ENCODE measurements around the gene GALNT2.

The GALNT2 gene

GRCh38 chr1:230197644-230198567, 130.9 kb downstream of the GALNT2 start:
- TF ChIP-seq FOXP2 (optimal IDR thresholded peaks at IDR 0.05; ENCODE audit: borderline replicate concordance, extremely low read depth, extremely low read length, insufficient read depth) (no peak), REST (IDR thresholded peaks at IDR 0.05; ENCODE audit: insufficient read depth in 1 of 2, low read depth in 2 of 2, low read length in 2 of 2) (no peak), TAF1 (IDR thresholded peaks at IDR 0.05; ENCODE audit: borderline replicate concordance, insufficient read depth, low read length) (no peak), SIN3A (IDR thresholded peaks at IDR 0.05; ENCODE audit: borderline replicate concordance, insufficient read depth, low read length) (no peak), POLR2AphosphoS5 (IDR thresholded peaks at IDR 0.05; ENCODE audit: low read depth, low read length) (no peak)

DNA sequence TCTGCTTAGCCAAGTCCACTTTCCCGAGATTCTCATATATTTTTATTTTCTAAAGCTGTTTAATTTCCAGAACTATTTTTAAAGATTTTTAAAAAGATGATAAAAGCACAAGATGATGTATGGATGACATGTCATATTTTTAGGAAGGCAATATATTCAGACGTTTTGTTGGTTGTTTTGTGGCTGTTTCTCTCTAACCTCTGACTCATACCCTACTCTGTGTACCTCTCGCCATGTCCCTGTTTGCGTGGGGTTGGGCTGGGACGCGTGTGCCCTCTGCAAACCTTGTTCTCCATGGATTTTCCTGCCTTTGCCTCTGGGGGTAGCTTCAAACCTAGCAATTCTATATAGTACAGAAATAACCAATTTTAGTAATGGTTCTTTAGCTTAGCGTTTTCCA, 132.0 kb downstream of the GALNT2 start:
- no peak for TF ChIP-seq SIN3A (IDR thresholded peaks at IDR 0.05; ENCODE audit: borderline replicate concordance, insufficient read depth, low read length)
- TF ChIP-seq FOXP2 (optimal IDR thresholded peaks at IDR 0.05; ENCODE audit: borderline replicate concordance, extremely low read depth, extremely low read length, insufficient read depth) = no peak
- no peak for TF ChIP-seq TAF1 (IDR thresholded peaks at IDR 0.05; ENCODE audit: borderline replicate concordance, insufficient read depth, low read length)
- no peak for TF ChIP-seq REST (IDR thresholded peaks at IDR 0.05; ENCODE audit: insufficient read depth in 1 of 2, low read depth in 2 of 2, low read length in 2 of 2)

- no peak for TF ChIP-seq POLR2AphosphoS5 (IDR thresholded peaks at IDR 0.05; ENCODE audit: low read depth, low read length)
- TF ChIP-seq FOXP2 (optimal IDR thresholded peaks at IDR 0.05; ENCODE audit: borderline replicate concordance, extremely low read depth, extremely low read length, insufficient read depth) = no peak
These were observed 132.5 kb downstream of the GALNT2 start for GRCh38 chr1:230199554-230199953.

GRCh38 chr1:230200276-230200675, 133.2 kb downstream of the GALNT2 start:
- TF ChIP-seq POLR2AphosphoS5 (IDR thresholded peaks at IDR 0.05; ENCODE audit: low read depth, low read length) (no peak), FOXP2 (optimal IDR thresholded peaks at IDR 0.05; ENCODE audit: borderline replicate concordance, extremely low read depth, extremely low read length, insufficient read depth) (no peak), SIN3A (IDR thresholded peaks at IDR 0.05; ENCODE audit: borderline replicate concordance, insufficient read depth, low read length) (no peak), TAF1 (IDR thresholded peaks at IDR 0.05; ENCODE audit: borderline replicate concordance, insufficient read depth, low read length) (no peak), REST (IDR thresholded peaks at IDR 0.05; ENCODE audit: insufficient read depth in 1 of 2, low read depth in 2 of 2, low read length in 2 of 2) (no peak)

- TF ChIP-seq FOXP2 (optimal IDR thresholded peaks at IDR 0.05; ENCODE audit: borderline replicate concordance, extremely low read depth, extremely low read length, insufficient read depth) (no peak), SIN3A (IDR thresholded peaks at IDR 0.05; ENCODE audit: borderline replicate concordance, insufficient read depth, low read length) (no peak)
These were observed 134.4 kb downstream of the GALNT2 start for GRCh38 chr1:230201445-230201844.

- TF ChIP-seq REST (IDR thresholded peaks at IDR 0.05; ENCODE audit: insufficient read depth in 1 of 2, low read depth in 2 of 2, low read length in 2 of 2) (no peak), TAF1 (IDR thresholded peaks at IDR 0.05; ENCODE audit: borderline replicate concordance, insufficient read depth, low read length) (no peak), FOXP2 (optimal IDR thresholded peaks at IDR 0.05; ENCODE audit: borderline replicate concordance, extremely low read depth, extremely low read length, insufficient read depth) (no peak), POLR2AphosphoS5 (IDR thresholded peaks at IDR 0.05; ENCODE audit: low read depth, low read length) (no peak), SIN3A (IDR thresholded peaks at IDR 0.05; ENCODE audit: borderline replicate concordance, insufficient read depth, low read length) (no peak)
These were observed 137.8 kb downstream of the GALNT2 start for GRCh38 chr1:230204842-230205241.
